ENCODE measurements around the gene KBTBD12. TPM values are rescaled to one million over a fixed set of nuclear protein-coding genes. Genes with fewer than 3 reads are reported as not detected.
A peak's percentile ranks its signal among the peaks of the same experiment; 100 is the strongest.

Gene KBTBD12
- total RNA-seq, 1 donor from 2014 or later: 0.08 TPM

GRCh38 chr3:127949446-127950055 is 34.5 kb downstream of the KBTBD12 start:
- Histone ChIP-seq H3K27me3 (ENCODE audit: control insufficient read depth, insufficient read depth, low read length) (no peaks in the 10 kb centered on the region), H3K4me3 (ENCODE audit: low read depth, low read length) (no peak overlapping the region), H3K36me3 (ENCODE audit: control insufficient read depth, insufficient read depth, low read length) (no peaks in the 10 kb centered on the region)
- TF ChIP-seq, protein P1, sequence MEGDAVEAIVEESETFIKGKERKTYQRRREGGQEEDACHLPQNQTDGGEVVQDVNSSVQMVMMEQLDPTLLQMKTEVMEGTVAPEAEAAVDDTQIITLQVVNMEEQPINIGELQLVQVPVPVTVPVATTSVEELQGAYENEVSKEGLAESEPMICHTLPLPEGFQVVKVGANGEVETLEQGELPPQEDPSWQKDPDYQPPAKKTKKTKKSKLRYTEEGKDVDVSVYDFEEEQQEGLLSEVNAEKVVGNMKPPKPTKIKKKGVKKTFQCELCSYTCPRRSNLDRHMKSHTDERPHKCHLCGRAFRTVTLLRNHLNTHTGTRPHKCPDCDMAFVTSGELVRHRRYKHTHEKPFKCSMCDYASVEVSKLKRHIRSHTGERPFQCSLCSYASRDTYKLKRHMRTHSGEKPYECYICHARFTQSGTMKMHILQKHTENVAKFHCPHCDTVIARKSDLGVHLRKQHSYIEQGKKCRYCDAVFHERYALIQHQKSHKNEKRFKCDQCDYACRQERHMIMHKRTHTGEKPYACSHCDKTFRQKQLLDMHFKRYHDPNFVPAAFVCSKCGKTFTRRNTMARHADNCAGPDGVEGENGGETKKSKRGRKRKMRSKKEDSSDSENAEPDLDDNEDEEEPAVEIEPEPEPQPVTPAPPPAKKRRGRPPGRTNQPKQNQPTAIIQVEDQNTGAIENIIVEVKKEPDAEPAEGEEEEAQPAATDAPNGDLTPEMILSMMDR (IDR thresholded peaks at IDR 0.05; ENCODE audit: insufficient read depth, low read length, poor library complexity, severe bottlenecking): no peak
- no peak for DNase-seq (ENCODE audit: low read depth)

DNA sequence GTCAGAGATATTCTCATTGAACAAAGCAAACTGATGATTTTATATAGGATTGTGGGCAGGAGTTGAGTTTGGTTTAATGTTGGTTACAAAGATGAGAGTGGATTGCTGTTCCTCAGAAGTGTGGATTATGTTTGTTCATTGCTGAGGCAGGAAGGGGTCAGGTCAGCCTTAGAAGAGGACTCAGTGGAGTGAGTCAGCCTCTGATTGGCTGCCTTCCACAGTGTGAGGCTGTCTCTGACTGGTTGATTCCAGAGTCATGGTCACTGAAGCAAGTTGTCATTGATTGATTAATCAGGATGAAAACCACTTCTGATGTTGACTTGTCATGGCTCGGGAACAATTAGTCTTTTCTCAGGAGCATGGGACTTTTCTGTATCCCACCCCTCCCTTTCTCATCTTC is 36.2 kb downstream of the KBTBD12 start:
- no peak overlapping the region for H3K4me3 ChIP-seq (ENCODE audit: low read depth, low read length)
- no peaks in the 10 kb centered on the region for H3K36me3 ChIP-seq (ENCODE audit: control insufficient read depth, insufficient read depth, low read length)
- TF ChIP-seq, protein P1 (IDR thresholded peaks at IDR 0.05; ENCODE audit: insufficient read depth, low read length, poor library complexity, severe bottlenecking): no peak
- no peaks in the 10 kb centered on the region for H3K27me3 ChIP-seq (ENCODE audit: control insufficient read depth, insufficient read depth, low read length)
- peak; percentile 23 for DNase-seq (ENCODE audit: low read depth)

DNA sequence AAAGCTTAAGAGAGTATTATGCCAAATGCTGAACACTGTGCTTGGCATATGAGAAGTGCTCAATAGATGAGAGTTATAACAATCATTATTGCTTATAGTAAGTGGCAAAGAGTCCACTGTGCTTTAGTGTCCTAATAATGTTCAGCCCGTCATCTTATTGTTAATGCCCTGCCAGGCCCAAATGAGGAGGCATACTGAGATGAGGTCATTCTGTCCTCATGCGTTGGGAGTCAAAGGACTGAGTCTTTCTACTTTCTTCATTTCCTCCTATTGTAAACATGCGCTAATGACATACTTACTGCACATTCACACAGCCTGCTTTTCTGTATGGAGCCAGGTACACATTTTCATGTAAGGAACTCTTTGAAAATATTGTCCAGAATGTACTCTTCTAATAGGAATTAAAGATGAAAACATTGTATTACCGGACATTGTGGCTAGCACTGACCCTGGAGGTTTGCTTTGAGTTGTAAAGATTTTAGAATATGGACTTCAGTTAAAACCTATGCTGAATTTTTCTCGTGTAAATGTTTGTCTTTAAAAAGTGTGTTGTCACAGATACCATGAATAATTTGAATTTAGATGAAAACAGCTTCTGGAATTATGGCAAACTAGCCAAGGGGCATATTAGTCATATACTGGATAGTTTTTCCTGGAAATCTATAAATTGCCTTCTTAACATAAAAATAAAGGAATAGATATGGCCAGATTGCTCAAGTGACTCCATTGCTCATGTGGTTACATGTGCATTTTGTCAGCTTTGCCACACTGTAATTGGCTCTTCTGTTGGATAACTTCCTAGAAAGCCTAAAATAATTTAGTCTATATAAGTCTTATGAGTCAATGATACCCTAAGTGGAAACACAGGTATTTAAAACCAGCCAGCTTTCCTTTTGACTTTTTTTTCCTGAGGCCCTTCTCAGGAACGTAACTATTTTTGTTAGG is 38.3 kb downstream of the KBTBD12 start:
- Histone ChIP-seq H3K4me3 (ENCODE audit: low read depth, low read length) (no peak overlapping the region), H3K36me3 (ENCODE audit: control insufficient read depth, insufficient read depth, low read length) (no peaks in the 10 kb centered on the region), H3K27me3 (ENCODE audit: control insufficient read depth, insufficient read depth, low read length) (no peaks in the 10 kb centered on the region)
- TF ChIP-seq, protein P1 (IDR thresholded peaks at IDR 0.05; ENCODE audit: insufficient read depth, low read length, poor library complexity, severe bottlenecking): no peak
- DNase-seq (ENCODE audit: low read depth): no peak

DNA sequence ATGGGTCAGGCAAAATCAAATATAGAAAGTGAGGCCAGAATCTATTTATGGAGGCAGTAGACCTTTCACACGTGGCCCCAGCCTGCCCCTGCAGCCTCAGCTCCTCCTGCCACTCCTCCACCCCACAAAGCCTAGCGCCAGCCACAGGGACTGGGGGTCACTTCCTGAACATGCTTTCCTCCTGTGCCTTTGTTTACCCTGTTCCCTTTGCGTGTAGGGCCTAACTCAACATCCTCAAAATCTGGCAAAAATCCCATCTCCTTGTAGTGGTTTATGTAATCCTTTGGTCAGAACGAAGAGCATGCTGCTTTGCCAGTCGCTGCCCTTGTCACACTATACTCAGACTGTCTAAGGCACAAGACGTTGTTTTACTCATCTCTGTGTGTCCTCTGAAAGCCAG is 39.6 kb downstream of the KBTBD12 start:
- Histone ChIP-seq H3K4me3 (ENCODE audit: low read depth, low read length) (no peak overlapping the region), H3K27me3 (ENCODE audit: control insufficient read depth, insufficient read depth, low read length) (no peaks in the 10 kb centered on the region), H3K36me3 (ENCODE audit: control insufficient read depth, insufficient read depth, low read length) (no peaks in the 10 kb centered on the region)
- TF ChIP-seq, protein P1 (IDR thresholded peaks at IDR 0.05; ENCODE audit: insufficient read depth, low read length, poor library complexity, severe bottlenecking): no peak
- DNase-seq (ENCODE audit: low read depth): no peak

GRCh38 chr3:127955728-127956127 is 40.7 kb downstream of the KBTBD12 start:
- Histone ChIP-seq H3K36me3 (ENCODE audit: control insufficient read depth, insufficient read depth, low read length) (no peaks in the 10 kb centered on the region), H3K4me3 (ENCODE audit: low read depth, low read length) (no peak overlapping the region), H3K27me3 (ENCODE audit: control insufficient read depth, insufficient read depth, low read length) (no peaks in the 10 kb centered on the region)
- no peak for DNase-seq (ENCODE audit: low read depth)
- TF ChIP-seq, protein P1 (IDR thresholded peaks at IDR 0.05; ENCODE audit: insufficient read depth, low read length, poor library complexity, severe bottlenecking): no peak

Data from kidney epithelial cell (primary cell).